HL-60 (cell line): ENCODE results near the gene TBCC.

Source experiments
- CTCF ChIP-seq: IDR thresholded peaks from one replicate; pipeline ENCODE4 v1.5.1; 2011; ENCODE audit warnings: low read length, control low read depth, inconsistent platforms; ENCODE audit not compliant: insufficient read depth
- GABPA ChIP-seq: IDR thresholded peaks from 2 replicates; pipeline ENCODE4 v1.6.1; 2012; ENCODE audit warnings: low read depth
- POLR2AphosphoS5 ChIP-seq: IDR thresholded peaks from 2 replicates; pipeline ENCODE4 v1.6.1; 2012; ENCODE audit warnings: low read depth
- SPI1 ChIP-seq: IDR thresholded peaks from 2 replicates; pipeline ENCODE4 v1.6.1; 2012; ENCODE audit warnings: low read depth, mild to moderate bottlenecking, borderline replicate concordance

GRCh38 chr6:42787063-42787472, 41.2 kb upstream of the TBCC start:
- TF ChIP-seq CTCF = no peak
- no peak for TF ChIP-seq POLR2AphosphoS5
- TF ChIP-seq GABPA = no peak
- no peak for TF ChIP-seq SPI1
